Activated CD4-positive, CD25-positive, alpha-beta regulatory T cell treated with anti-CD3 and anti-CD28 coated beads, Interleukin-2, amount 50 U/mL, for 16 hours (primary cell): Measurements from ENCODE around the gene USP54.
"Not testable (repeated sequence)": the region's sequence is repeated elsewhere in the genome, so short reads cannot be mapped to it uniquely, and the experiment has no call there.

Experiments
- DNase-seq: peaks from one replicate; pipeline ENCODE4 v3.0.0-alpha.2; 2020; ENCODE audit warnings: low read depth, low spot score

USP54 gene

DNA sequence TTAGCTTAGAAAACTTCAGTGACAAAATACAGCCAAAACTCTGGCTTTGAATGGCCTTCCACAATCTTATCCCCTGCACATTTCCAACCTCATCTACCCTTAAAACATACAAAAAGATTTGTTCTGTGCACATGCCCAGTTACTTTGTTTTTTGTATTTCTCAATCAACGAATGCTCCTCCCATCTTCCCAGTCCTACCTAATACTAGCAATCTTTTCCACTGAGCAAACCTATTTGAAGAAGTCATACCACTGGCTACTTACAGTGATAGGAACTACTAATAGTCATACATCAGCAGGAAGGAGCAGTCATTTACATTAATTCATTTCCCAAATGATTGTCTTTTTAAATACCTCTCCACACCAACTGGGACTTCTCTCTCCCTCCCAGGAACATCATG lies 2.5 kb downstream of the USP54 start:
- DNase-seq, result no peak

- DNase-seq, result no peak
Observed at GRCh38 chr10:73586583-73586984, 4.6 kb downstream of the USP54 start.

GRCh38 chr10:73585327-73585726 lies 5.8 kb downstream of the USP54 start:
- no peak for DNase-seq

GRCh38 chr10:73584737-73585136 lies 6.4 kb downstream of the USP54 start:
- DNase-seq, result no peak

DNA sequence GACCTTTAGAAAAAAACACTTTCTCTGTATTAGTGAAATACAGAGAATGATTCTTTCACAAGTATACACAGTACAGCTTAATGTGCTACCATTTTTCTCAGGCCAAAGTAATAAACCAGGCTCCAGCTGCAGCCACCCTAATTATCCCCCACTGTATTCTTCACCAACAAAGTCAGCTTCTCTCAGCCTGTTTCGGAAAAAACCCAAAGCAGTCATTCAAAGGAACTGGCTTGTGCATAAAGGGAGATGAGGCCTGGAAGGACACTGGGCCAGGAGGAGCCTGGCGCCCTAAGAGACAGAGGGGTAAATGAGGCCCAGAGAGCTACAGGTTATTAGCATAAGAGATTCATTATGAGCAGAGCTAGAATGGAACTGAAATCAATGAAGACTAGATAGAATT lies 9.2 kb downstream of the USP54 start:
- no peak for DNase-seq

GRCh38 chr10:73578927-73579326 lies 12.2 kb downstream of the USP54 start:
- DNase-seq, result not testable (repeated sequence)

DNA sequence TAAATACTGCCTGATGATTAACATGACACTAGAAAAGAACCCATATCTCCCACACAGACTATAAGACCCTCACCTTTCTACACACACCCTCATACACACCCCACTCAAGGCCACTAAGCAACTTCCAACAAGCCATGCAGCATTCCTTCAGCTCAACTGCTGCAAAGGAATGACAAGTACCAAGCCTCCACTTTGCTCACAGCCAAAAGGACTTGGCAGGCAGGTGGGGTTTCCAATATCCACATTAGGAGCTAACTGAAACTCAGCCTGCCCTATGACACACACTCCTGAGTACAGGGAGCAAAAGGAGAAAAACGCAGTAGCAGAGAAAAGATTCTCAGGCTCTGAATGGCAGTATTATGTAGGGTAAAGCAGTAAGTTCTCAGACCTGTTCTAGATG lies 13.4 kb downstream of the USP54 start:
- DNase-seq, result no peak

- DNase-seq, result no peak
Observed at GRCh38 chr10:73576890-73577591, 14.1 kb downstream of the USP54 start.

- no peak for DNase-seq
Observed at GRCh38 chr10:73576178-73576889, 14.8 kb downstream of the USP54 start.

- not testable (repeated sequence) for DNase-seq
Observed at GRCh38 chr10:73567025-73567424, 24.1 kb downstream of the USP54 start.

GRCh38 chr10:73561192-73561591 lies 29.9 kb downstream of the USP54 start:
- no peak for DNase-seq

DNA sequence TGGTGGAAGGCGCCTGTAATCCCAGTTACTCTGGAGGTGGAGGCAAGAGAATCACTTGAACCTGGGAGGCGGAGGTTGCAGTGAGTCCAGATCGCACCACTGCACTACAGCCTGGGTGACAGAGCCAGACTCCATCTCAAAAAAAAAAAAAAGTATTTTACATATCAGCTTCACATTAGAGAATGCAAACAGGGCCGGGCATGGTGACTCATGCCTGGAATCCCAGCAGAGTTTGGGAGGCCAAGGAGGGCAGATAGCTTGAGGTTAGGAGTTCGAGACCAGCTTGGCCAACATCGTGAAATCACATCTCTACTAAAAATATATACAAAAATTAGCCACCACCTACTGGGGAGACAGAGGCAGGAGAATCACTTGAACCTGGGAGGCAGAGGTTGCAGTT lies 31.6 kb downstream of the USP54 start:
- no peak for DNase-seq

DNA sequence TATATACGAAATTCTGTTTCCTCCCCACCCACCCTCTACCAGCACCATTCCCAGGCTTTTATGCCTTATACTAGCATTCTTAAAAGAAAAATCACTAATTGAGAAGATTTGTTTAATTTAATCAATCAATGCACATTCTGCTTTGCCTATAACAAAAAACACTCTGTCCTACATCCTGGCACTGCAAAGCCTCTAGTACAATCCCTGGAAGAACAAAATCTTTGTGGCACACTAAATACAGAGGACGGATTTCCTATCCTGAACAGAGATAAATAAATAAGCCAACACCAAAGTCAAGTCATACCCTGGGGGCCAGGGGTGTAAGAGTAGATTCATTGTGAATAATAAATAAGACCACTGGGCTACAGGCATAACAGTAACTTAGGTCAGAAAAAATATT lies 34.3 kb downstream of the USP54 start:
- no peak for DNase-seq

DNA sequence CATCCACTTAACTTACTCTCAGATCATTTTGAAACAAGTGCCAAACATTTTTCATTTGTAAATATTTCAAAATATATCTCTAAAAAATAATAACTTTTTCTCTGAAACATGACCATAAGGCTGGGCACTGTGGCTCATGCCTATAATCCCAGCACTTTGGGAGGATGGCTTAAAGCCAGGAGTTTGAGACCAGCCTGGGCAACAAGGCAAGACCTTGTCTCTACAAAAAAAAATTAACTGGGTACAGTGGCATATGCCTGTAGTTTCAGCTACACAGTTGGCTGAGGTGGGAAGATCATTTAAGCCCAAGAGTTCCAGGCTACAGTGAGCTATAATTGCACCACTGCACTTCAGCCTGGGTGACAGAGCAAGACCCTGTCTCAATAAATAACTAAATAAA lies 36.4 kb downstream of the USP54 start:
- DNase-seq, result no peak

DNA sequence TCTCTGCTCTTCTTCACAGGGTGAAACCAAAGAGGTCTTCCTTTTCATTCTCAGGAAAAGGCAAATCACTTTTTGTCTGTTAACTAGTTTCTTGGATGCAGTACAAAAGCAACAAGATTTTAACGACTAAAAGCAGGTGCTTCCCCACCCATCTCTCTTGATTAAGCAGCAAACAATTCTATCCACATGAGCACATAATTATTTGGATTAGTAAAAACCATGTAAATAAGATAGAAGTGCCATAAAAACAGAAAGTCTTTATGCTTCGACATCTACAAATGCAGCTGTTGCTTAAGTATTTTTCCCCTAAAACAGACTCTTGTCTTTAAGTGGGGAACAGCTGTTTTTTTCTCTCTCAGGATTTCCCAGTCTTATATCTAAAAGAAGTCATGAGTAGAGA lies 37.4 kb downstream of the USP54 start:
- no peak for DNase-seq

- no peak for DNase-seq
Observed at GRCh38 chr10:73552819-73553715, 38.1 kb downstream of the USP54 start.

DNA sequence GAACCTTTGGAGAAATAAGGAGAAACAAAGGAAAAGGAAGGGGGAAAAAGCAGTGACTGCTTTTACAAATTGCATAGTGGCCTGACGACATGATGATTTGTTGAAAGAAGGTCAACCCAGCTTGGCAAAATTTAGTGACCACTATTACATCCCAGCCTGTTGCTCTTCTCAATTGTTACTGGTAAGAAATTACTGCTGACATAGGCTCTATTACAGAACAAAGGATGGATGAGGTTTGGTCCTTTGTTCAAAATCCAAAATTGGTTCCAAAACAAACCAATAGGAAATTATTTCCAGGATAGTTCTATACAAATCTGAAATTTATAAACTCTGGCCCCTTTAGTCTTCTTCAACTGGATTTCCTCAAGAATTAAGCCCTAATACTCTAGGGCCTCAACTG lies 39.6 kb downstream of the USP54 start:
- no peak for DNase-seq

DNA sequence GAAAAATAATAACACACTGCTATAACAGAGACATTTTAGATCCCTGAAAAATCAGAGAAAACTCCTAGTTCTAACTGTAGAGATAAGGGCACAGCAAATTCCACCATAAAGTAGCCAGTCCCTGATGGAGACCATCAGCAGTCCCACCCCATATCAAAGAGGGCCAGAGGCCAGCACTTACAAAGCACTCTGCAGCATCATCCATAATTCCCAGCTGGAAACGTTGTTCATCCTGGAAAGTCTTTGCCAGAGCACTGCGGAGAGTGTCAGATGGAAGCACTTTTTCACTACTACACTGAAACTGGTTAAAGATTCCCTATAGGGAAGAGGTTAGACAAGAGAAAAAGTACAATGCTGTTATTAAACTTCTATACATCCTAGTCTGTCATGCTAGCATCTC lies 45.8 kb downstream of the USP54 start:
- DNase-seq, result no peak

DNA sequence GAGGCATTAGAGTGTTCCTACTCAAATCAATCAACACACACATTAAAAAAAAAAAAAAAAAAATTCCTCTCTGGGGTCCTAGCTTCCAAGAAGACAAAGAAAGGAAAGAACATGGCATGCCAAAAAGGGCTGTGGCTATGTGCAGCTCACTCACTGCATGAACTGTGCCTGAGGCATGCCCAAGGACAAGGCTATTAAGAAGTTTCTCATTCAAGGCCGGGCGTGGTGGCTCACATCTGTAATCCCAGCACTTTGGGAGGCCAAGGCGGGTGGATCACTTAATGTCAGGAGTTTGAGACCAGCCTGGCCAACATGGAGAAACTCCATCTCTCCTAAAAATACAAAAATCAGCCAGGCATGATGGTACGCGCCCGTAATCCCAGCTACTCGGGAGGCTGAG lies 53.4 kb downstream of the USP54 start:
- DNase-seq, result no peak

GRCh38 chr10:73537288-73537687 lies 53.9 kb downstream of the USP54 start:
- DNase-seq, result no peak

DNA sequence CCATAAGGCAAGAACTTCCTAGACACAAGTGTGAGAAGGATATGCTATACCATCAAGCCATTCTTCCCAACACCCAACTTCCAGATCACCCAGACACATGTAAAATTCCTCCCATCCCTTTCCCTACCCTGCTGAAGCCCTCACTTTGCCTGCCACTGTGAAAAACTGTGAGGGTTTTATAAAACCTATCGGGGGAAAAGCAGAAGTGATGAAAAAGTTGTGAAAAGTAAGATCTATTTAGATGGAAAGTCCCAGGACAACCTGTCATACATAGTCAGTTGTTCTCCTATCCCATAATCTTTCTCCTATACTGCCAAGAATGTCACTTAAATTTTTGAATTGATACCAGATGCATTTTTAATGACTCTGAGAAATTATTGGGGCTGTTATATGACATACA lies 56.3 kb downstream of the USP54 start:
- no peak for DNase-seq

- DNase-seq, result peak; percentile 28
Observed at GRCh38 chr10:73529089-73529832, 61.9 kb downstream of the USP54 start.
